Stimulated activated CD4-positive, alpha-beta T cell treated with anti-CD3 and anti-CD28 coated beads, TNF-alpha, amount 100 ng/mL, for 24 hours (primary cell): ENCODE data around the gene ARHGAP31.
"Not testable (repeated sequence)": the region's sequence is repeated elsewhere in the genome, so short reads cannot be mapped to it uniquely, and the experiment has no call there.

Source experiments
- DNase-seq, 3 experiments: peaks; one replicate each; pipeline ENCODE4 v3.0.0-alpha.2; 2020; ENCODE audit warnings: low read depth in 3 of 3

Gene ARHGAP31

GRCh38 chr3:119294696-119295671 is 801 bp downstream of the ARHGAP31 start:
- DNase-seq = peak in 2 of 3 experiments; percentile 19 to 49

GRCh38 chr3:119295816-119296726 is 1.9 kb downstream of the ARHGAP31 start:
- no peak for DNase-seq

- no peak for DNase-seq
These were observed 2.5 kb downstream of the ARHGAP31 start for GRCh38 chr3:119296727-119297122.

- no peak for DNase-seq
These were observed 3.0 kb downstream of the ARHGAP31 start for GRCh38 chr3:119297169-119297568.

GRCh38 chr3:119298565-119298941 is 4.4 kb downstream of the ARHGAP31 start:
- no peak for DNase-seq

GRCh38 chr3:119300991-119301391 is 6.8 kb downstream of the ARHGAP31 start:
- DNase-seq = no peak

- DNase-seq = no peak
These were observed 7.5 kb downstream of the ARHGAP31 start for GRCh38 chr3:119301662-119302061.

GRCh38 chr3:119302697-119303551 is 8.7 kb downstream of the ARHGAP31 start:
- no peak for DNase-seq

GRCh38 chr3:119304201-119304713 is 10.1 kb downstream of the ARHGAP31 start:
- no peak for DNase-seq

- no peak for DNase-seq
These were observed 11.1 kb downstream of the ARHGAP31 start for GRCh38 chr3:119305286-119305685.

- DNase-seq = not testable (repeated sequence)
These were observed 12.2 kb downstream of the ARHGAP31 start for GRCh38 chr3:119306378-119306777.

- DNase-seq = no peak
These were observed 14.2 kb downstream of the ARHGAP31 start for GRCh38 chr3:119308355-119308754.

- no peak for DNase-seq
These were observed 15.4 kb downstream of the ARHGAP31 start for GRCh38 chr3:119309591-119309990.

GRCh38 chr3:119310071-119310470 is 15.9 kb downstream of the ARHGAP31 start:
- no peak for DNase-seq

- DNase-seq = no peak
These were observed 17.1 kb downstream of the ARHGAP31 start for GRCh38 chr3:119311081-119311925.

GRCh38 chr3:119313461-119313860 is 19.3 kb downstream of the ARHGAP31 start:
- DNase-seq = no peak

GRCh38 chr3:119314821-119315220 is 20.6 kb downstream of the ARHGAP31 start:
- no peak for DNase-seq

- DNase-seq = no peak
These were observed 21.6 kb downstream of the ARHGAP31 start for GRCh38 chr3:119315600-119316312.

GRCh38 chr3:119316313-119316670 is 22.1 kb downstream of the ARHGAP31 start:
- no peak for DNase-seq

GRCh38 chr3:119318876-119319275 is 24.7 kb downstream of the ARHGAP31 start:
- DNase-seq = no peak
